ENCODE data around the gene SEH1L.

SEH1L gene

GRCh38 chr18:12990967-12991820, 43.4 kb downstream of the SEH1L start, which contains the start of gene CEP192:
TSS of gene CEP192 (plus strand) at chr18:12991362. CDS start at chr18:12999425, 8,063 bp downstream.
- Histone ChIP-seq H3K4me2 (ENCODE audit: low read depth, low read length, poor library complexity, severe bottlenecking) (peak within 1 kb of the TSS; percentile 99), H3K4me1 (ENCODE audit: insufficient read depth, low read length, poor library complexity, severe bottlenecking) (peaks cover 48% of the 10 kb centered on the region), H3K27me3 (ENCODE audit: insufficient read depth, low read length, poor library complexity, severe bottlenecking) (no peaks in the 10 kb centered on the region), H3K9me2 (replicated peaks; ENCODE audit: low read depth, low read length) (no peaks in the 10 kb centered on the region), H2AFZ (ENCODE audit: low read length) (peak within 1 kb of the TSS; percentile 88), H3K9me3 (ENCODE audit: insufficient read depth, low read depth, low read length) (no peaks in the 10 kb centered on the region), H3K9ac (ENCODE audit: low read depth, low read length, poor library complexity, severe bottlenecking) (peak within 1 kb of the TSS; percentile 89), H3K36me3 (ENCODE audit: insufficient read depth, low read length) (peaks cover 7% of the 10 kb centered on the region; the same call in 1 of the 2 replicates), H3F3A (ENCODE audit: low read depth) (peaks cover 3% of the 10 kb centered on the region; the same call in 1 of the 2 replicates), H4K20me1 (ENCODE audit: insufficient read depth, low read length, poor library complexity, severe bottlenecking) (peaks cover 39% of the 10 kb centered on the region), H3K4me3 (ENCODE audit: low read length, poor library complexity, severe bottlenecking) (peak within 1 kb of the TSS; percentile 81), H3K79me2 (ENCODE audit: insufficient read depth, low read length) (peaks cover 56% of the 10 kb centered on the region)
- TF ChIP-seq, protein P1, sequence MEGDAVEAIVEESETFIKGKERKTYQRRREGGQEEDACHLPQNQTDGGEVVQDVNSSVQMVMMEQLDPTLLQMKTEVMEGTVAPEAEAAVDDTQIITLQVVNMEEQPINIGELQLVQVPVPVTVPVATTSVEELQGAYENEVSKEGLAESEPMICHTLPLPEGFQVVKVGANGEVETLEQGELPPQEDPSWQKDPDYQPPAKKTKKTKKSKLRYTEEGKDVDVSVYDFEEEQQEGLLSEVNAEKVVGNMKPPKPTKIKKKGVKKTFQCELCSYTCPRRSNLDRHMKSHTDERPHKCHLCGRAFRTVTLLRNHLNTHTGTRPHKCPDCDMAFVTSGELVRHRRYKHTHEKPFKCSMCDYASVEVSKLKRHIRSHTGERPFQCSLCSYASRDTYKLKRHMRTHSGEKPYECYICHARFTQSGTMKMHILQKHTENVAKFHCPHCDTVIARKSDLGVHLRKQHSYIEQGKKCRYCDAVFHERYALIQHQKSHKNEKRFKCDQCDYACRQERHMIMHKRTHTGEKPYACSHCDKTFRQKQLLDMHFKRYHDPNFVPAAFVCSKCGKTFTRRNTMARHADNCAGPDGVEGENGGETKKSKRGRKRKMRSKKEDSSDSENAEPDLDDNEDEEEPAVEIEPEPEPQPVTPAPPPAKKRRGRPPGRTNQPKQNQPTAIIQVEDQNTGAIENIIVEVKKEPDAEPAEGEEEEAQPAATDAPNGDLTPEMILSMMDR (conservative IDR thresholded peaks at IDR 0.05; ENCODE audit: low read length), result 0 out of 2 replicates have a peak, but pooled peaks have one; percentile 9
- TF ChIP-seq EZH2phosphoT487 (IDR thresholded peaks at IDR 0.05; ENCODE audit: borderline replicate concordance), result no peak

GRCh38 chr18:12991821-12992179, 44.0 kb downstream of the SEH1L start:
- peak overlapping the region; percentile 88 for H2AFZ ChIP-seq (ENCODE audit: low read length)
- H3K9me3 ChIP-seq (ENCODE audit: insufficient read depth, low read depth, low read length), result no peaks in the 10 kb centered on the region
- 0 out of 2 replicates have a peak, but pooled peaks cover 5% of the 10 kb centered on the region for H3K36me3 ChIP-seq (ENCODE audit: insufficient read depth, low read length)
- peaks cover 45% of the 10 kb centered on the region for H4K20me1 ChIP-seq (ENCODE audit: insufficient read depth, low read length, poor library complexity, severe bottlenecking)
- H3K79me2 ChIP-seq (ENCODE audit: insufficient read depth, low read length), result peaks cover 63% of the 10 kb centered on the region
- H3K4me3 ChIP-seq (ENCODE audit: low read length, poor library complexity, severe bottlenecking), result peak overlapping the region; percentile 81
- peak overlapping the region; percentile 89 for H3K9ac ChIP-seq (ENCODE audit: low read depth, low read length, poor library complexity, severe bottlenecking)
- peak overlapping the region; percentile 99 for H3K4me2 ChIP-seq (ENCODE audit: low read depth, low read length, poor library complexity, severe bottlenecking)
- no peaks in the 10 kb centered on the region for H3K9me2 ChIP-seq (replicated peaks; ENCODE audit: low read depth, low read length)
- H3F3A ChIP-seq (ENCODE audit: low read depth), result peaks cover 2% of the 10 kb centered on the region; the same call in 1 of the 2 replicates
- TF ChIP-seq EZH2phosphoT487 (IDR thresholded peaks at IDR 0.05; ENCODE audit: borderline replicate concordance), result no peak
- TF ChIP-seq, protein P1 (conservative IDR thresholded peaks at IDR 0.05; ENCODE audit: low read length), result no peak
- H3K27me3 ChIP-seq (ENCODE audit: insufficient read depth, low read length, poor library complexity, severe bottlenecking), result no peaks in the 10 kb centered on the region
- H3K4me1 ChIP-seq (ENCODE audit: insufficient read depth, low read length, poor library complexity, severe bottlenecking), result peaks cover 54% of the 10 kb centered on the region

DNA sequence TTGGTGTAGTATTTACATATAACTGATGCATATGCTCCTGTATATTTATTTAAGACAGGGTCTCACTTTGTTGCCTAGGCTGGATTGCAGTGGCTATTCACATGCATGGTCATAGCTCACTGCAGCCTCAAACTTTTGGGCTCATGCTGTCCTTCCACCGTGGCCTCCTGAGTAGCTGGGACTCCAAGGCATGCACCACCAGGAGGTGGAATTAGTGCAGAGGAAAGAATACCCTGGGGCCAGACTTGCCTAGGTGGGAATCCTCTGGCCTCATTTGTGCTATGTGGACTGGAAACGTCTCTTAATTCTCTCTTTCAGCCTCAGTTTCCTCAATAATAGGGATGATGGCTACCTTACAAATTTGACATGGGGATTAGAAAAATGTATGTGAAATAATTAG, 45.6 kb downstream of the SEH1L start:
- Histone ChIP-seq H3K27me3 (ENCODE audit: insufficient read depth, low read length, poor library complexity, severe bottlenecking) (no peaks in the 10 kb centered on the region), H3K9ac (ENCODE audit: low read depth, low read length, poor library complexity, severe bottlenecking) (peak overlapping the region; percentile 89), H4K20me1 (ENCODE audit: insufficient read depth, low read length, poor library complexity, severe bottlenecking) (peaks cover 60% of the 10 kb centered on the region), H3K79me2 (ENCODE audit: insufficient read depth, low read length) (peaks cover 79% of the 10 kb centered on the region), H3K4me1 (ENCODE audit: insufficient read depth, low read length, poor library complexity, severe bottlenecking) (peaks cover 64% of the 10 kb centered on the region), H3K36me3 (ENCODE audit: insufficient read depth, low read length) (no peaks in the 10 kb centered on the region), H2AFZ (ENCODE audit: low read length) (no peak overlapping the region), H3K4me3 (ENCODE audit: low read length, poor library complexity, severe bottlenecking) (peak overlapping the region; percentile 81), H3K4me2 (ENCODE audit: low read depth, low read length, poor library complexity, severe bottlenecking) (peak overlapping the region; percentile 99), H3F3A (ENCODE audit: low read depth) (no peaks in the 10 kb centered on the region), H3K9me2 (replicated peaks; ENCODE audit: low read depth, low read length) (no peaks in the 10 kb centered on the region), H3K9me3 (ENCODE audit: insufficient read depth, low read depth, low read length) (no peaks in the 10 kb centered on the region)
- TF ChIP-seq EZH2phosphoT487 (IDR thresholded peaks at IDR 0.05; ENCODE audit: borderline replicate concordance), result no peak
- TF ChIP-seq, protein P1 (conservative IDR thresholded peaks at IDR 0.05; ENCODE audit: low read length), result no peak
